Hepatocyte (in vitro differentiated cells): Measurements from ENCODE around the gene FCHSD2. TPM values are rescaled to one million over a fixed set of nuclear protein-coding genes. Genes with fewer than 3 reads are reported as not detected.

Source experiments
- DNase-seq: peaks from one replicate; pipeline ENCODE4 v3.0.0-alpha.2; 2016; ENCODE audit warnings: low spot score
- H2AFZ ChIP-seq: fragments of 200-600 bp; sonication (generic); 2 replicates; pipeline ENCODE4 v1.6.0; 2016; ENCODE audit warnings: antibody characterized with exemption, mild to moderate bottlenecking
- H3K27ac ChIP-seq: fragments of 200-600 bp; sonication (generic); 2 replicates; pipeline ENCODE4 v1.5.1; 2016; ENCODE audit warnings: mild to moderate bottlenecking
- H3K27me3 ChIP-seq: fragments of 200-600 bp; sonication (generic); 2 replicates; pipeline ENCODE4 v1.6.1; 2016
- H3K36me3 ChIP-seq: fragments of 200-600 bp; sonication (generic); replicated peaks from 2 replicates; pipeline ENCODE4 v1.5.1; 2016; ENCODE audit warnings: low read depth; ENCODE audit not compliant: insufficient read depth
- H3K4me1 ChIP-seq: fragments of 200-600 bp; sonication (generic); 2 replicates; pipeline ENCODE4 v1.5.1; 2016; ENCODE audit warnings: mild to moderate bottlenecking, moderate library complexity; ENCODE audit not compliant: insufficient read depth
- H3K4me2 ChIP-seq: fragments of 200-600 bp; sonication (generic); 2 replicates; pipeline ENCODE4 v1.6.0; 2016
- H3K4me3 ChIP-seq: fragments of 200-600 bp; sonication (generic); 2 replicates; pipeline ENCODE4 v1.5.1; 2016; ENCODE audit warnings: mild to moderate bottlenecking
- H3K79me2 ChIP-seq: fragments of 200-600 bp; sonication (generic); 2 replicates; pipeline ENCODE4 v1.6.0; 2017; ENCODE audit warnings: mild to moderate bottlenecking
- H3K9me2 ChIP-seq: fragments of 200-600 bp; sonication (generic); replicated peaks from 2 replicates; pipeline ENCODE4 v1.6.0; 2017; ENCODE audit warnings: mild to moderate bottlenecking; ENCODE audit not compliant: insufficient read depth
- H3K9me3 ChIP-seq: fragments of 200-600 bp; sonication (generic); 2 replicates; pipeline ENCODE4 v1.5.1; 2016; ENCODE audit warnings: low read depth, mild to moderate bottlenecking
- H4K20me1 ChIP-seq: fragments of 200-600 bp; sonication (generic); 2 replicates; pipeline ENCODE4 v1.6.0; 2016; ENCODE audit warnings: mild to moderate bottlenecking; ENCODE audit not compliant: insufficient read depth, poor library complexity, severe bottlenecking
- CTCF ChIP-seq: fragments of 200-600 bp; sonication (generic); IDR thresholded peaks from 2 replicates; pipeline ENCODE4 v1.5.1; 2016; ENCODE audit warnings: antibody characterized with exemption, mild to moderate bottlenecking; ENCODE audit not compliant: poor library complexity
- EZH2 ChIP-seq: fragments of 200-600 bp; sonication (generic); IDR thresholded peaks from 2 replicates; pipeline ENCODE4 v1.6.1; 2016; ENCODE audit warnings: antibody characterized with exemption, mild to moderate bottlenecking, borderline replicate concordance
- EZH2phosphoT487 ChIP-seq: fragments of 200-600 bp; sonication (generic); IDR thresholded peaks from one replicate; pipeline ENCODE4 v1.6.1; 2018; ENCODE audit warnings: antibody characterized with exemption, mild to moderate bottlenecking, low read depth, moderate library complexity; ENCODE audit not compliant: unreplicated experiment, severe bottlenecking
- WGBS: methylation state at CpG from one replicate; pipeline ENCODE4 v1.1.6; 2016; ENCODE audit warnings: low lambda C conversion rate; ENCODE audit errors: missing lambda C conversion rate; 5-methylcytosine and 5-hydroxymethylcytosine counted together
- polyA plus RNA-seq: library from polyadenylated mRNA; unstranded; fragments of >200 nt; fragmentation: Nextera tagmentation; extraction: Ambion mirVana; gene quantifications from 2 replicates; pipeline ENCODE4 v1.2.1, GENCODE V29; 2016
- total RNA-seq: library from RNA; depleted of rRNA; stranded (reverse); fragments of >200 nt; gene quantifications from 2 replicates; pipeline ENCODE4 v1.2.3, GENCODE V29; 2014

FCHSD2 gene
- total and polyA plus RNA-seq, 2 experiments from 2014 or later = 9.1 to 13.1 TPM

- peaks cover 2% of the 10 kb centered on the region for H3K79me2 ChIP-seq
- no peaks in the 10 kb centered on the region for H3K36me3 ChIP-seq
- 93% methylated on average over 1 of the region's 1 CpG for WGBS
- H3K27ac ChIP-seq = no peak overlapping the region
- DNase-seq = no peak
- no peak overlapping the region for H2AFZ ChIP-seq
- H3K27me3 ChIP-seq = no peaks in the 10 kb centered on the region
- TF ChIP-seq EZH2 (no peak), EZH2phosphoT487 (no peak), CTCF (no peak)
- H4K20me1 ChIP-seq = no peaks in the 10 kb centered on the region
- H3K4me1 ChIP-seq = no peaks in the 10 kb centered on the region
- no peak overlapping the region for H3K4me3 ChIP-seq
- H3K9me2 ChIP-seq = no peaks in the 10 kb centered on the region
- H3K9me3 ChIP-seq = peaks cover 3% of the 10 kb centered on the region
- H3K4me2 ChIP-seq = no peak overlapping the region
These were observed 35.8 kb downstream of the FCHSD2 start for GRCh38 chr11:73106347-73106746.

- TF ChIP-seq EZH2 = no peak
- Histone ChIP-seq H3K4me2 (no peak overlapping the region), H3K9me2 (no peaks in the 10 kb centered on the region), H3K27ac (no peak overlapping the region), H3K9me3 (no peaks in the 10 kb centered on the region), H3K36me3 (no peaks in the 10 kb centered on the region), H4K20me1 (no peaks in the 10 kb centered on the region), H3K27me3 (no peaks in the 10 kb centered on the region), H2AFZ (no peak overlapping the region), H3K4me1 (no peaks in the 10 kb centered on the region), H3K79me2 (peaks cover 11% of the 10 kb centered on the region), H3K4me3 (no peak overlapping the region)
- 92% methylated on average over 8 of the region's 8 CpGs for WGBS
- no peak for DNase-seq
These were observed 41.5 kb downstream of the FCHSD2 start for GRCh38 chr11:73100578-73100977.

GRCh38 chr11:73099512-73100266 lies 42.4 kb downstream of the FCHSD2 start:
- TF ChIP-seq EZH2phosphoT487 (no peak), EZH2 (no peak), CTCF (no peak)
- Histone ChIP-seq H3K79me2 (peaks cover 11% of the 10 kb centered on the region), H3K9me2 (no peaks in the 10 kb centered on the region), H3K27ac (no peak overlapping the region), H3K4me3 (no peak overlapping the region), H2AFZ (no peak overlapping the region), H3K4me2 (no peak overlapping the region), H3K36me3 (no peaks in the 10 kb centered on the region), H3K4me1 (no peaks in the 10 kb centered on the region), H3K27me3 (no peaks in the 10 kb centered on the region), H4K20me1 (no peaks in the 10 kb centered on the region), H3K9me3 (no peaks in the 10 kb centered on the region)
- 95% methylated on average over 25 of the region's 25 CpGs for WGBS
- no peak for DNase-seq

- peak; percentile 5 for DNase-seq
- no peaks in the 10 kb centered on the region for H4K20me1 ChIP-seq
- no peaks in the 10 kb centered on the region for H3K36me3 ChIP-seq
- no peaks in the 10 kb centered on the region for H3K27me3 ChIP-seq
- no peaks in the 10 kb centered on the region for H3K9me3 ChIP-seq
- no peaks in the 10 kb centered on the region for H3K4me1 ChIP-seq
- peak overlapping the region; percentile 54 for H3K27ac ChIP-seq
- H3K9me2 ChIP-seq = no peaks in the 10 kb centered on the region
- peak overlapping the region; percentile 13 for H3K4me2 ChIP-seq
- no peak overlapping the region for H2AFZ ChIP-seq
- 70% methylated on average over 2 of the region's 2 CpGs for WGBS
- H3K79me2 ChIP-seq = peaks cover 11% of the 10 kb centered on the region
- TF ChIP-seq EZH2 (no peak), CTCF (no peak), EZH2phosphoT487 (no peak)
- H3K4me3 ChIP-seq = no peak overlapping the region
These were observed 46.5 kb downstream of the FCHSD2 start for GRCh38 chr11:73095613-73096012.
